Mammary epithelial cell (primary cell): ENCODE measurements around the gene AGBL5.

Experiments
- EZH2 ChIP-seq: IDR thresholded peaks from 2 replicates; pipeline ENCODE4 v1.6.1; 2012; ENCODE audit warnings: low read length, inconsistent platforms, borderline replicate concordance
- TF ChIP-seq, protein P1 (sequence below), 2 donors: IDR thresholded peaks in 1 of 2; conservative IDR thresholded peaks in 1 of 2; 2 replicates each; pipeline ENCODE4 v1.5.1; 2011 to 2012; ENCODE audit warnings: inconsistent platforms in 2 of 2, low read length in 2 of 2, mild to moderate bottlenecking in 2 of 2, control low read depth in 1 of 2, low read depth in 1 of 2; ENCODE audit not compliant: insufficient read depth in 1 of 2; ENCODE audit errors: extremely low read depth in 1 of 2

DNA sequence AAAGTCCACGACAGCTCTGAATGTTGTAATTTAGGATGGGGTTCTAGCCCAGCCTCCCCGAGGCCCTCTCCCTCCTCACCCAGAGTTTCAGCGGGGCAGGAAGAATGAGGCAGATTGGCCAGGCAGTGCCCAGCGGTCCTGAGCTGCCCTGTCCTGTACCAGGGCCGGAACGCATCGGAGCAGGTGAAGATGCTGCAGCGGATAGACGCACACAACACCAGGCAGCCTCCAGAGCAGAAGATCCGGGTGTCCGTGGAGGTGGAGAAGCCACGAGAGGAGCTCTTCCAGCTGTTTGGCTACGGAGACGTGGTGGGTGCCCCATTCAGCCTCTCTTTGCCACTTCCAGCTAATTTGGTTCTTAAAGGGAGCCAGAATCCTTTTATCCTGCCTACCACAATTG lies 45.9 kb downstream of the AGBL5 start:
- TF ChIP-seq, protein P1, sequence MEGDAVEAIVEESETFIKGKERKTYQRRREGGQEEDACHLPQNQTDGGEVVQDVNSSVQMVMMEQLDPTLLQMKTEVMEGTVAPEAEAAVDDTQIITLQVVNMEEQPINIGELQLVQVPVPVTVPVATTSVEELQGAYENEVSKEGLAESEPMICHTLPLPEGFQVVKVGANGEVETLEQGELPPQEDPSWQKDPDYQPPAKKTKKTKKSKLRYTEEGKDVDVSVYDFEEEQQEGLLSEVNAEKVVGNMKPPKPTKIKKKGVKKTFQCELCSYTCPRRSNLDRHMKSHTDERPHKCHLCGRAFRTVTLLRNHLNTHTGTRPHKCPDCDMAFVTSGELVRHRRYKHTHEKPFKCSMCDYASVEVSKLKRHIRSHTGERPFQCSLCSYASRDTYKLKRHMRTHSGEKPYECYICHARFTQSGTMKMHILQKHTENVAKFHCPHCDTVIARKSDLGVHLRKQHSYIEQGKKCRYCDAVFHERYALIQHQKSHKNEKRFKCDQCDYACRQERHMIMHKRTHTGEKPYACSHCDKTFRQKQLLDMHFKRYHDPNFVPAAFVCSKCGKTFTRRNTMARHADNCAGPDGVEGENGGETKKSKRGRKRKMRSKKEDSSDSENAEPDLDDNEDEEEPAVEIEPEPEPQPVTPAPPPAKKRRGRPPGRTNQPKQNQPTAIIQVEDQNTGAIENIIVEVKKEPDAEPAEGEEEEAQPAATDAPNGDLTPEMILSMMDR (conservative IDR thresholded peaks at IDR 0.05 in 1 of 2, IDR thresholded peaks at IDR 0.05 in 1 of 2; ENCODE audit: extremely low read depth in 1 of 2, insufficient read depth in 1 of 2, low read depth in 1 of 2, low read length in 2 of 2): no peak
- TF ChIP-seq EZH2: no peak
